Measurements from ENCODE around the gene YWHAG.
"Not testable (repeated sequence)": the region's sequence is repeated elsewhere in the genome, so short reads cannot be mapped to it uniquely, and the experiment has no call there.

The YWHAG gene

GRCh38 chr7:76358481-76359110 lies at the start of gene YWHAG:
TSS of gene YWHAG (minus strand) at chr7:76358991. CDS start at chr7:76358808, 183 bp downstream.
- no peak for DNase-seq (ENCODE audit: low spot score)

- no peak for DNase-seq (ENCODE audit: low spot score)
These were observed 49.4 kb upstream of the YWHAG start for GRCh38 chr7:76408121-76408560.

DNA sequence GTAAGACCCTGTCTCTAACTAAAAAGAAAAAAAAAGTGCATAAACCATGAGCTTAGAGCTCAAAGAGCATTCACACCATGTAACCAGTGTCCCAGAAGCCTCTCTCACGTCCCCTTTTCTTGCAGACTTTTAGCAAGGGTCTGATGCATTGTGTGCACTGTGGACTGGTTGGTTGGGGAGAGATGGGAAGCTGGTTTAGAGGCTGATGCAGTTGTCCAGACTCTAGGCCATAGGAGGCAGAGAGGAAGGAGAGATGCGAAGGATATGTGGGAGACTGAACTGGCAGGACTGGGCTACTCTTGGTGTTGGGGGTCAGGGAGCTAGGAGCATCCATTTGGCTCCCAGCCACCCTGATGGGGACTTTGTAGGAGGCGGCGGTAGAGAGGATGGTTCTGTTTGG lies 48.9 kb upstream of the YWHAG start:
- DNase-seq (ENCODE audit: low spot score) = no peak

DNA sequence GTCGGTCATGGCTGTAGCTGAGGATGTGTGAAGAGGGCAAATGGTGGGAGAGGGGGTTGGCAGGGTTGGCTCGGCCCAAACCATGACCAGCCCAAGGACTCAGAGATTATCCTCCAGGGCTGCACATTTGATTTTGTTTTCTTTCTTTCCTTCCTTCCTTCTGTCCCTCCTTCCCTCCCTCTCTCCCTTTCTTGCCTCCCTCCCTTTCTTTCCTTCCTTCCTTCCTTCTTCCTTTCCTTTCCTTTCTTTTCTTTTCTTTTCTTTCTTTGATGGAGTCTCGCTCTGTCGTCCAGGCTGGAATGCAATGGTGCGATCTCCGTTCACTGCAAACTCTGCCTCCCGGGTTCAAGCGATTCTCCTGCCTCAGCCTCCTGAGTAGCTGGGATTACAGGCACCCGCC lies 46.9 kb upstream of the YWHAG start:
- no peak for DNase-seq (ENCODE audit: low spot score)

GRCh38 chr7:76403780-76404494 lies 45.1 kb upstream of the YWHAG start:
- peak; percentile 66 for DNase-seq (ENCODE audit: low spot score)

DNA sequence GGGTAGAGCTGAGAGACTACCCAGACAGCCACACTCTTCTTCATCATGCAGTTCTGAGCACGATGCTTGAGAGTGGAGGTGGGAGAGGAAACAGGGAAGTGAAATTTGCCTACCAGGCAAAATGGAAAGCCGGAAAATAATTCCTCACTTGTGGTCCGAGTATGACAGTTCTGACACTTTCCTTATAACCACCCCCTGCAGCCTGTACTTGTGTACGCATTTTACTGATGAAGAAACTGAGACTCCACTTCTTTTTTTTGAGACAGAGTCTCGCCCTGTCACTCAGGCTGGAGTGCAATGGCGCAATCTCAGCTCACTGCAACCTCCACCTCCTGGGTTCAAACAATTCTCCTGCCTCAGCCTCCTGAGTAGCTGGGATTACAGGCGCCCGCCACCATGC lies 44.3 kb upstream of the YWHAG start:
- DNase-seq (ENCODE audit: low spot score) = not testable (repeated sequence)

DNA sequence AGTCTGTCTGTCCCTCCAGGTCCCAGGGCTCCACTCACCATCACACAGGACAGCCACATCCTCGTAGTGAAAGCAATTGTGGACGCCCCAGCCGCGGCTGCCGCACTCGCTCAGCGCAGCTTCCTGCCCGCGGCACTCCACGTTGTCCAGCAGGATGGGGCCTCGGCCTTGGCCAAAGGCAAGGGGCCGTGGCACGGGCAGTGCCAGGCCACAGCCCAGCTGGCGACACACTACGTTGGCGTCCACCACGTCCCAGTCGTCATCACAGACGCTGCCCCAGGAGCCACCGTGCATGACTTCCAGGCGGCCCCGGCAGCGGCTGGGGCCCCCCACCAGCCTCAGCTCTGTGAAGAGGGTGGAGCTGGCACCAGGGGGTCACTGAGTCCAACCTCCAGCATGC lies 41.5 kb upstream of the YWHAG start:
- no peak for DNase-seq (ENCODE audit: low spot score)

- DNase-seq (ENCODE audit: low spot score) = no peak
These were observed 38.8 kb upstream of the YWHAG start for GRCh38 chr7:76397409-76398183.

DNA sequence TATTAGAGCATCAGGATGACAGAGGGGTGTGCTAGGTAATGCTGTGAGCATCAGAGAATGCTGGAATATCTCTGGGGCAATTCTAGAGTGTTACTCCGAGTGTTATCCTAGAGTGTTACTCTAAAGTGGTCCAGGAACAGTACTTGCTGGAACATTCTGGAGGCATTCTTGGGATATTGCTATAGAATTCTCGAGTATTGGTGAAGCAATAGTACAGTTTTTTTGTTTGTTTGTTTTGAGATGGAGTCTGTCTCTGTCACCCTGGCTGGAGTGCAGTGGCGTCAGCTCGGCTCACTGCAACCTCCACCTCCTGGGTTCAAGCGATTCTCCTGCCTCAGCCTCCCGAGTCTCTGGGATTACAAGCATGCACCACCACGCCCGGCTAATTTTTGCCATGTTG lies 38.1 kb upstream of the YWHAG start:
- DNase-seq (ENCODE audit: low spot score) = no peak

- no peak for DNase-seq (ENCODE audit: low spot score)
These were observed 37.4 kb upstream of the YWHAG start for GRCh38 chr7:76395965-76396726.

GRCh38 chr7:76395605-76395964 lies 36.8 kb upstream of the YWHAG start:
- DNase-seq (ENCODE audit: low spot score) = not testable (repeated sequence)

DNA sequence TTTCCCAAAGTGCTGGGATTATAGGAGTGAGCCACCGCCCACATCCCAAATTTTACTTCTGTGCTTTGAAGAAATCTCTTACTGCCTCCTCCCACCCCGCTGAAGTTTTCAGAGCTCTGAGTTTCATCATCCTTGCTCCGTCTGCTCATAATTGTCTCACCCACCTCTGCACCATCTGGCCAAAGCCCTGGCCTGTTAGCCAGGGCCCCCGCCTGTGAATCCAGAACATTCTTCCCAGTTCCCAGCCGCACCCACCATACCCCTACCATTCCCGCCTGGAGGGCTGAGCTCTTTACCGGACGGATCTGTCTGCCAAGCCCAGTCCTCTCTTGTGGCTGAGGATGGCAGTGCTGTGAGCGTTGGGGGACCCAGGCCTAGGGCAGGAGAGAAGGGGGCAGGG lies 36.2 kb upstream of the YWHAG start:
- no peak for DNase-seq (ENCODE audit: low spot score)

DNA sequence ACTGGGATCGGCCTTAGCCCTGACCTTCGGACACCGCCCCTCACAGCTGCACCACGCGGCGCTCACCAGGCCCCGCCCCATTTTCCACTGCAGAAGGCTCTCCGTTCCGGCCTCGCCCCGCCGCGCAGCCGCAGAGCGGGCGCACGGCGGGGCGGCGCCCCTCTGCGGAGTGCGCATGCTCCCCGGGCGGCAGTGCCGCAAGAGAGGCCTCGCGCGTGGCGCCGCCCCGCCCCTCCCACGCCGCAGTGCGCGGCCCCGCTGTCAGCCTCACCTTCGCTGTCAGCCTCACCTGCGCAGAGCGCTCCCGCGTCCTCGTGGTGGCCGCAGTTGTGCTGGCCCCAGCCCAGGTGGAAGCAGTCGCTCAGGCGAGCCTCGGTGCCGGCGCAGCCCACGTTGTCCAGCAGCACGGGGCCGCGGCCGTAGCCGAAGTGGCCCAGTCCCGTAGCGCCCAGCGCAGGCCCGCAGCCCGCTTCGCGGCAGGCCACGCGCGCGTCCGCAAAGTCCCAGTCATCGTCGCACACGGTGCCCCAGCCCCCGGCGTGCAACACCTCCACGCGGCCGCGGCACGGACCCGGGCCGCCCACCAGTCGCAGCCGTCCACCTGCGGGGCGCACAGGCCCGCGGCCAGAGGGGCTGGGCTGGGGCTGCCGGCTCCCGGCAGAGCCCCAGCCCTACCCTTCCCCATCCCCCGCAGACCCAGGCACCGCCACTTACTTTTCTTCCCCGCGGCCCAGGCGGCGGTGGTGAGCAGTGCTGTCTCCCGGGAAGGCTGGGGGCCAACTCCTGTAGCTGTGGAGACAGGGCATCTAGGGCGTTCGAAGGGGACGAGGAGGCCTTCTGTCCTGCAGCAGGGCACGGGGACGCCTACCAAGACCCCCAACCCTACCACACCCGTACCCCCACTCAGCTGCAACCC lies 34.6 kb upstream of the YWHAG start:
- peak; percentile 91 for DNase-seq (ENCODE audit: low spot score)

DNA sequence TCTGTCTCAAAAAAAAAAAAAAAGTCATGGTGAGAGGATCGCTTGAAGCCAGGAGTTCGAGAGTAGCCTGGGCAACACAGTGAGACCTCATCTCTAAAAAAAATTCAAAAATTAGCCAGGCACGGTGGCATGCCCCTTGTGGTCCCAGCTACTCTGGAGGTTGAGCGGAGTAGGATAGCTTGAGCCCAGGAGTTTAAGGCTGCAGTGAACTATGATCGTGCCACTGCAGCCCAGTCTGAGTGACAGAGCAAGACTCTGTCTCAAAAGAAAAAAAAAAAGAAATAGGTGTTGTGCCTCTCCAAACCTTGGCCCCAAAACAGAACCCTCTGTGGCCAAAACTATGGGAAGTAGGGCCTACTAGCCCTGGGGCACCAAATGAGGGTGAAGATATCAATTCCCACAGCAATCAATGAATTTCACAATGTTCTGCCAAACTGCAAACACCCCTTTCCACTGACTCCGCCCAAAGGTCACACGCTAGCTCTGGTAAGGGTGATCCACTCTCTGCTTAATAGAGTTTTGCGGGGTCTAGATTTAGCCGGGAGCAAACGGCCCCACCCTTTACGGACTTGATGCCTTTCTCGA lies 33.8 kb upstream of the YWHAG start:
- DNase-seq (ENCODE audit: low spot score) = no peak

DNA sequence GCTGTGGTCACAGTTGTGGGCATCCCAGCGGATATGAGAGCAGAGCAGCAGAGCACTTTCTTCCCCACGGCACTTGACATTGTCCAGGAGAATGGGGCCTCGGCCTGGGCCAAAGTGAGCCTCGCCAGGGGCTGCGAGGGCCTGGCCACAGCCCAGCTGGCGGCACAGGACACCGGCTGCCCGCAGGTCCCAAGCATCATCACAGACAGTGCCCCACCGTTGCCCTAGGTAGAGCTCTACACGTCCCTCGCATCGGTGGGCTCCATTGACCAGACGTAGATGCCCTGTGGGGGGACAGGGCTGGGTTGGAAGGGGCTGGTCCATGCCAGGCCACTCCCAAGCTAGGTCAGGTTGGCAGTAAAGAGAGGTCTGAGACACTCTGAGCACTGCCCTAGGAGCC lies 31.3 kb upstream of the YWHAG start:
- DNase-seq (ENCODE audit: low spot score) = no peak

GRCh38 chr7:76387789-76388188 lies 29.0 kb upstream of the YWHAG start:
- DNase-seq (ENCODE audit: low spot score) = not testable (repeated sequence)

GRCh38 chr7:76386691-76387260 lies 28.0 kb upstream of the YWHAG start:
- no peak for DNase-seq (ENCODE audit: low spot score)

GRCh38 chr7:76383089-76383944 lies 24.5 kb upstream of the YWHAG start:
- DNase-seq (ENCODE audit: low spot score) = no peak

DNA sequence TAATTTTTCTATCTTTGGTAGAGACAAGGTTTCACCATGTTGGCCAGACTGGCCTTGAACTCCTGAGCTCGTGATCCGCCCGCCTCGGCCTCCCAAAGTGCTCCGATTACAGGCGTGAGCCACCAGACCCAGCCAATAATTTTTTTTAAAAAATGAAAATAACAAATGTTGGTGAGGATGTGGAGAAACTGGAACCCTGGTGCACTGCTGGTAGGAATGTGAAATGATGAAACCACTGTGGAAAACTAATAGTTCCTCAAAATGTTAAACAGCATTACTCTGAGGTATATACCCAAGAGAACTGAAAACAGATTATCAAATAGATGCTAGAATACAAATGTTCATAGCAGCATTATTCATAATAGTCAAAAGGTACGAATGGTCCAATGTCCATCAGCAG lies 23.0 kb upstream of the YWHAG start:
- no peak for DNase-seq (ENCODE audit: low spot score)

GRCh38 chr7:76380623-76380966 lies 21.8 kb upstream of the YWHAG start:
- no peak for DNase-seq (ENCODE audit: low spot score)

Measured in pons (tissue), 1 donor.